Fibroblast of skin of back (primary cell): ENCODE data around the gene CLMP.
"Not testable (repeated sequence)": the region's sequence is repeated elsewhere in the genome, so short reads cannot be mapped to it uniquely, and the experiment has no call there.

ENCODE experiments used
- DNase-seq: peaks from one replicate; pipeline ENCODE4 v3.0.0-alpha.2; 2013

The CLMP gene

DNA sequence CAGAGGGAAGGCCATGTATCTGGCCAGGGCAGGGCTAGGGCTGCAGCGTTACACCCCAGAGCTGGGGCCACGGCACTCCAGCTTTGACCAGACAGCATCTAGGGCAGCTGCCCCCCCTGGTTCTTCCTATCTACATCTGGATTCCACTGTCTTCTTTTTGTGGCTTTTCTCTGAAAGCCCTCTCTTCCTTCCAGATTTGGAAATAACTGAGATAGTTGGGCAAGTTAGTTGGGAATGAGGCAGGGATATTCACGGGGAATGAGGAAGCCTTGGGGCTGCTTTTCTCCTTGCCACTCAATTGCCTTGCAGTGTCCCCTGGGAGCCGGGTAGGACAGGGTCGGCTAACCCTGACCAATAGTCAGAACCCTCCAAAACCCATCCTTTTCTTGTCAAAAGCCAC lies 26.8 kb downstream of the CLMP start:
- no peak for DNase-seq

DNA sequence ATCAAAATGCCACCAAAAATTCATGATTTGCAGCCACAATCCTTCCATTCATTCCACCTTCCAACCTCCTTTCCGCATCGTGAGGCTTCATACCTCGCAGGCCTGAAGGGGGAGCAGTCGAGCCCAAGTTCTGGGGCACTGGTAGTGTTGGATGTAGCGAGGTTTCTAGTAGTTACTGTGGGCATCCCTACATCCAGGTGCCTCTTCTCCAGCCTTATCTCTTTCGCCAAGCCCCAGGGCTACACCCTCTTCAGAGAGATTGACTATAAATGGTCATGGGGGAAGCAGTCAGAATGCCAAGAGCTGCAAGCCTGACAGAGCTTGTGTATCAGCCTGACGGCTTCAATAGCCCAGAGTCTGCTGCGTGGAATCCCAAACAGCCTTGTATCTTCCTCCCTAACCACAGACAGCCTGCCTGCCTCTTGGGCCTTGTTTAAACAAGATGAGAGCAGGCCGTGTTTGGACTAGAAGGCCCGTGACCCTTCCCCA lies 28.9 kb downstream of the CLMP start:
- DNase-seq, result peak; percentile 78

DNA sequence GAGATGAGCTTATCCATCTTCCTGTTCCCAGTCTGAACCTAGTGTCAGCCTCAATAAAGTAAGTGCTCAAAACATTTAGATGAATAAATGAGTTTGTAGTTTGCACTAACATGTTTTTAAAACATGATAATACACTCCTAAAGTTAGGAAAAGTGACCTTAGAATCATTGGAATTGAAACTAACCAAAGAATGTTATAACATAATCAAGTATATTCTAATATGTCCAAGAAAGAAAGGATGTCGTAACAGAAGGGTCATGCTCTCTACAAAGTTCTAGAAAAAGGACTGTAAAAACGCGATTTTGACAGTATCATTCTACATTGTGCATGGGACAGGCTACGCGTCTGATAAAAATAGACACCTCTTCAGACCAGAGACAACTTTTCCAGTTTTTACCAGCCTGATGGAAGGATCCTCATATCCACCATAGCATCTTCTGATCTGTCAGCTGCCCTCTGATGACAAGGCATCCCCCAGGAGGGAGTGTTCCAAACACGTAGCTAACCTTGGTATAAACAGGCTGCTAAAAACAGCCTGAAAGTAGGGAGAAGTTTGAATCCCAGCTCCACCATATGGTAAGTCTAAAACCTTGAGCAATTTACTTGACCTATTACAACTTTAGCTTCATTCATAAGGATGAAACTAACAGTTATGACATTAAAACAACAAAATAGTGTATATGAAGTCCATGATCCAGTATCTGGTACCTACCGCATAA lies 30.2 kb downstream of the CLMP start:
- DNase-seq, result no peak

DNA sequence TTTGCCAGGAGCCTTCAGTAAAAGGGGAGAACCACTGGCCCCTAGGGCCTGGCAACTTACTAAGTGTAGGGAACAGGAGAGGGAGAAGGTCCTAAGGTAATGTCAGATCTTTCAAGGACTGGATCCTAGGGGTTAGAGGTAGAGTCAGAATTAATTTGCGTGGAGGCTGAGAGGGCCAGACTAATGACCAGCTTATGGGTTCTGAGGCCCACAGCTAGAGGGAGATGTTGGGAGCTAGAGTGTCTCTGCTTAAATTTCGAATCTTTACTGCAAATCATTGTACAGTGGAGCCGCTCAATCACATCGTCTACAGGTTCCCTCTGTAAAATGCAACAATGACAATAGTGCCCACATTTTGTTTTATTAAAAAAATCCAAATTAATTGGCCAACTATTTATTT lies 31.4 kb downstream of the CLMP start:
- no peak for DNase-seq

DNA sequence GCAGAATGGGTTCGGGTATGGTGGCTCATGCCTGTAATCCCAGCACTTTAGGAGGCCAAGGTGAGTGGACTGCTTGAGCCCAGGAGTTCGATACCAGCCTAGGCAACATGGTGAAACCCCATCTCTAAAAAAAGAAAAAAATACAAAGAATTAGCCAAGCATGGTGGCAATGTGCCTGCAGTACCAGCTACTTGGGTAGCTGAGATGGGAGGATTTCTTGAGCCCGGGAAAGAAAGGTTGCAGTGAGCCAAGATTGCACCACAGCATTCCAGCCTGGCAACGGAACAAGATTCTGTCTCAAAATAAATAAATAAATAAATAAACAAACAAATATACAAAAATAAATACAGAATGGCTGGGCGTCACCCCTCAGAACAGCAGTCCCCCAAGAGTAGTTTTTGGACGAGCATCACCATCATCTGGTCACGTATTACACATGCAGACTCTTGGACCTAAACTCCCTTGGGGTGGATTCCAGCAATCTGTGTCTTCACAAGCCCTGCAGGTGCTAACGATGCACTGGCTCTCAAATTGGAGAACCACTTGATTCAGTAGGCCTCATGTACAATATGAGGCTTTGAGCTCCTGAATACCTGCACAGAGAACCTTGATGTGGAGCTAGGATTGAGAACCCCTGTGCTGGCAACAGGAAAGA lies 33.5 kb downstream of the CLMP start:
- DNase-seq, result no peak

DNA sequence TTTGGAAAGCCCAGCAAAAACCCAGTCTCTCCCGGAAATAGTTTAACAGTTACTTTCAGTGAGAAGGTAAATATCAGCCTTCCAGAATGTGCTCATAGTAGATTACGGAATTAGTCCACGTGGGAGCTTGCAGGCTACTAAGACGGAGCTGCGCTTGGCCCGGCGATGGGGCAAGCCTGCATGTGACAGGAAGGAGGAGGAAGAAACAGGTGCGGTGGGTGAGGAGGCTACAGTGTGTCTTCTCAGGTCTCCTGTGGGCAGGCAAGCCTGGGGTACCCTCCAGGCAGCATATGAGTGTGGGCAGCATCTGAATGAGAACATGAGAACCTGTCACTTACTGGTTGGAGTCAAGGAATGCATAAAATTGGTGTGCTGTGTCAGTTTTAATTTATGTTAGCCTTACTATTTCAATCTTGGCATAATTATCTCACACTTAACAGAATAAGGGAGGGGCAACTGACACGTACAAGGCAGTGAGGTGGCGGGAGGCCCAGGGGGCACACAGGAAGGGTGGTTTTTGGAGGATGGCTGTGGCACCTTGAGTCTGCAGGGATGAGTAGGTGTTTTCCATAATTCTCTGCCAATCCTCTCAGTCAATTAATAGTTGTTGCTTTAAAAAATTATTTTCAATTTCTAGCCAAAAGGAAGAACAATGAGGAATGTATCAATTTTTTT lies 35.7 kb downstream of the CLMP start:
- DNase-seq, result no peak

DNA sequence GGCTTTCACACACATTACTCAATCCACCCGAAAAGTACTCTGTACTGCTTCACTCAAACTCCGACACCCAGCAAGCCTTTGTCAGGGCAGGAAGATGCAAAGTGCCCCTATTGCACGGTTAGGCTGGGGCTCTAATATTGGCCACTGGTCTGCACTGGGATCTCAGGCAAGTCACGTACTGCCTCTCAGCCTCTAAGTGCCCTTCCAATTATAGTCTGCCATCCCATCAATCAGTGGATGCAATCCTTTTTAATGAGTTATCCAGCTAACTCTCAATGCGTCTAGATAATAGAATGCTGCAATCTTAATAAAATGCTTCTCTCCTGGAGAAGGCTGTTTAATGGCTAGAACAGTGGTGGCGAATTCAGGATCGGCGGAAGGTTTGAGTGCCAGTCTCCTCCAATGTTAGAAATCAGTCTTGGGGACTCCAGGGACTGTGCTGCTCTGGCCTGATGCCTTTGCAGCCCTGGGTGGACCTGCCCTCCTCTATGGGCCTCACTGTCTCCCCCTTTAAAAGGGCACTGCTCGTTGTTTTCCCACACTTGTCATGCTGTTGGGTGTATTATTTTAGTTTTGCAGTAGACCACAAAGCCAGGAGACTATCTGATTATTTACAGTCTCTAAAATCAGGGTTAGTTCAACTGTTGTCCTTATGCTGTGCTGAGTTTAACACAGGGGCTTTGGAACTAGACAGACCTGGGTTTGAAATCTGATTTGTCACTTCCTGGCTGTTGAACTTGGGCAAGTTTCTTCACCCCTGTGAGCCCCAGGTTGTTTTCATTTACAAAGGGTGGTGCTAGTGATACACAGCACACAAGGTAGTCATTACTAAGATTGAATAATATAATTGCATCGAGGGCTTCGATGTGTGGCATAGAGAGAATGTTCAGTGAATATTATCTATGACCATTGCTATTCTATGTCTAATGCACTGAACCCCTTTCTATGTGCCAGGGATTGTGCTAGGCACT lies 36.7 kb downstream of the CLMP start:
- DNase-seq, result no peak

DNA sequence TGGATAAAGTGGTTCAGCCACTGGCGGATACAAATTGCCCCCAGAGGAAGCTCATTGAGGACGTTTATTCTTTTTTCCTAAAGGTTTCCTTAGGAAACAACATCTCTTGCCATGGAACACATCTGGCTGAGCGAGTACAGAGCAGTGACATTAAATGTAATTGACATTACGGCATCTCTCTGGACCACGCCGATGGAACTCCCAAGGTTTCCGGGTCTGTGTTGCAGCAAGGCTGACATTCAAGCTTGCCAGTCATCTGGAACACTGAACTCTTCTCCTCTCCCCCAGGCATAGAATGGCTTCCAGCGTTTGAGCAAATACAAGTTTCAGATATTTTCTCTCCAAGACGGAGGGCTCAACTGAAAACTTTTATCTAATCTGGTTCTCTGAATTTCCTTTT lies 42.1 kb downstream of the CLMP start:
- DNase-seq, result no peak

DNA sequence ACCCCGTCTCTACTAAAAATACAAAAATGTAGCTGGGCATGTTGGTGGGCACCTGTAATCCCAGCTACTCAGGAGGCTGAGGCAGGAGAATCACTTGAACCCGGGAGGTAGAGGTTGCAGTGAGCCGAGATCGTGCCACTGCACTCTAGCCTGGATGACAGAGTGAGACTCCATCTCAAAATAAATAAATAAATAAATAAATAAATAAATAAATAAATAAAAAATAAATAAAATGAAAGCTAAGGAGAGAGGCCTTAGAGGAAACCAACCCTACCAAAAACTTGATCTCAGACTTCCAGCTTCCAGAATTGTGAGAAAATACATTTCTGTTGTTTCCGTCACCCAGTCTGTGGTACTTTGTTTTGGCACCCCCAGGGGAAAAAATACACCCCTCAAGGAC lies 42.7 kb downstream of the CLMP start:
- DNase-seq, result not testable (repeated sequence)

DNA sequence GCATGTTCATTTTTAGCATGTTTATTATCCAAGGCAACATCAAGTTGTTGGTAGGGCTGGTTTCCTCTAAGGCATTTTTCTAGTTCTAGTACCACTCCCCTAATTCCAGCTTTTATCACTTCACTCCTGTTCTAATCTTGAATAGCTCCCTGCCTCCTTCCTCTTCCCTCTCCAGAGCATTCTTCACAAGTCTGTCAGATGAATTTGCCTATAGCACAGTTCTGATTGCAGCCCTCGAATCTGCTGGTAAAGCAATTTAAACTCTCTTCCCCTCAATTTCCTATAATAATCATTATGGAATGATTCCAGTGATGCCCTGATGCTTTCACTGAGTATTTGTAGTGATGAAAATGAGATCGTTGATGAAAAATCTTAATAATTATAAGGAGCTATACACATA lies 43.3 kb downstream of the CLMP start:
- no peak for DNase-seq

DNA sequence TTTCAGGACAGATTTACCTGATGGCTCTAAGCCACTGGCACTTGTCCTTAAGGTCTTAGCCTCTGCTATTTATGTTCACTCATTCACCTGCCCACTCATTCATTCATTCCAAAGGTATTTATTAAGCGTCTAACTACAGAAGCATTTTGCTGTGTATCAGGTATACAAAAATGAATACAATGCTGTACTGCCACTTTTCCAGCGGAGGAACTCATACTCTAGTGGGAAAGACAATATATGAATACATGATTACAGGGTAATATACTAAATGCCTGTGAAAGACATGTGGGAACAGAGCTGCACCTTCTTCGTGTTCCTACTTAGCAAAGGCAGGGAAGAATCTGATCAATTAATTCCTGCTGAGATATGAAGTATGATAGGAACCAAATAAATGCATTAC lies 43.7 kb downstream of the CLMP start:
- no peak for DNase-seq

DNA sequence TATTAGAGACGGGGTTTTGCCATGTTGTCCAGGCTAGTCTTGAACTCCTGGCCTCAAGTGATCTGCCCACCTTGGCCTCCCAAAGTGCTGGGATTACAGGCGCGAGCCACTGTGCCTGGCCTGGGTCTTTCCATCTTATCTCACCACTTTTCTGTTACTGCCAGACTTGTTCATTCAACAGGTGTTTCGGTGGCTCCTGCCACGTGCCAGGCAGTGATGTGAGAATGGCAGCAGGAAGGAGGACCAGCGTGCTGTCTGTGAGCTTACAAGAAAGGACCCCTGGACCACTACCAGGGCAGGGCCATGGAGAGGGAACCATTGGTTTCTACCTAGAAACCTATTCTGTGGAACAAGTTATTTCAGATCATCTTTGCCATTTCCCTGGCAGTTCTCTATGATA lies 44.2 kb downstream of the CLMP start:
- DNase-seq, result no peak

DNA sequence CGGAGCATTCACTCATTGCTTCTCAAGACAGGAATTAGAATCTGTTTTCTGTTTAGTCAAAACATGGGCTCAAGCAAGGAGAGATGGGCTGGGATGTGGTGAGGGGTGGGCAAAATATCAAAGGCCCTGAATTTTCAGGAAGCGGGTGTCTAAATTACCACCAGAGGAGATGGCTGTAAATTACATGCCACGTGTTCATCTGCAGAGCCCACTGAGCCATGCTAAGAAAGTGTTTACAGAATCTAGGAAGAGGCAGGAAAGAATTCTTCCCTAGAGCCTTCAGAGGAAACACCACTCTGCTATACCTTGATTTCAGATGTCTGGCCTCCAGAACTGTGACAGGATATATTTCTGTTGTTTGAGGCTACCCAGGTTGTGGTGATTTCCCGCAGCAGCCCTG lies 46.1 kb downstream of the CLMP start:
- DNase-seq, result no peak

DNA sequence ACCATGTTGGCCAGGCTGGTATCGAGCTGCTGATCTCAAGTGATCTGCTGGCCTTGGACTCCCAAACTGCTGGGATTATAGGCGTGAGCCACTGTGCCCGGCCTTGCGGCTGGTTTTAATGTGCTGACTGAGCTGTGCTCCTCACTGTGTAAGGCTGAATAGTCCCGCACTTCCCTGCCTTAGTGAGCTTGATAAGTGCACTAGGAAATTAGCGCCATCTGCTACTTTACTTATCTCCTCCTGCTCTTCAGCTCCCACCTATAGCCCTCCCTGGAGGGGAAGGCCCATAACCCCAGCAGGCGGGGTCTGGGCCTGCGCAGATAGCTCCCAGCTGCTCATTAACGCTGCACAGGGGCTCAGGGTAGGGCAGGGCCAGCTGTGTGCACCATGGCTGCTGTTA lies 49.4 kb downstream of the CLMP start:
- DNase-seq, result no peak

DNA sequence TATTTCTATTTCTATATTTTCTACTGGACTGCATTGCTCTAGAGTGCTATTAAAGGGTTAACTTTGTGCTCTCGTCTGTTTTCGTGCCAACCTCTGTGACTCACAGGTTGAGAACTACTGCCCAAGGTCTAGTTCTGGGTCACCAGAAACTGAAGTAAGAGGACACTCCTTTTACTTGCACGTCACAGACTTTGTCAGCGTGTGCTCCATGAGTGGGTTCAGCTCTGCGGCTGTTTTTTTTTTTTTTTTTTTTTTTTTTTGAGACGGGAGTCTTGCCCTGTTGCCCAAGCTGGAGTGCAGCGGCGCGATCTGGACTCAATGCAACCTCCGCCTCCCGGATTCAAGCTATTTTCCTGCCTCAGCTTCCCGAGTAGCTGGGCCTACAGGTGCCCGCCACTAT lies 49.8 kb downstream of the CLMP start:
- DNase-seq, result peak; percentile 93

DNA sequence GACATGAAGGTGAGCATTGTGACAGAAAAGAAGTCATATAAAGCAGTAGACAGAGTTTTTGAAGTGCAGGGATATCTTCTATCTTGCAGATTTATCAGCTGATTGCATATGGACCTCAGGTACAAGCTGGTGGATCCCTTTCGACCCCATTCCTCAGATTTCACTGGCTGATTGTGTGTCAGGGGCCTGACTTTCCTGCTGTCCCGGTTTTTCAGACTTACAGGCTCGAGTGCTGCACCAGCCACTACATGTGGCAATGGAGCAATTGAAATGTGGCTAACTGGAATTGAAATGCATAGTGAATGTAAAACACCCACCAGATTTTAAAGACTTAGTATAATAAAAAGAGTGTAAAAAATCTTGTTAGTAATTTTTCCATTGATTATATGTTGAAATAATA lies 50.3 kb downstream of the CLMP start:
- no peak for DNase-seq

DNA sequence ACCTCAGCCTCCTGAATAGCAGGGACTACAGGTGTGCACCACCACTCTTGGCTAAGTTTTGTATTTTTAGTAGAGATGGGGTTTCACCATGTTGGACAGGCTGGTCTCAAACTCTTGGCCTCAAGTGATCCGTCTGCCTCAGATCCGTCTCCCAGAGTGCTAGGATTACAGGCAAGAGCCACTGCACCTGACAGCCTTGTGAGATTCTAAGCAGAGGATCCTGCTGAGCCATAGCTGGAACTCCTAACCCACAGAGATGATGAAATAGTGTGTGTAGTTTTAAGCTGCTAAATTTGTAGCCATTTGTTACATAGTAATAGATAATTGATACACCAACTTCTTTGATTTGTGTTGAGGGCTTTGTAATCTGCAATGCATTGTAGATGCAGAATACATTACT lies 51.1 kb downstream of the CLMP start:
- DNase-seq, result no peak

DNA sequence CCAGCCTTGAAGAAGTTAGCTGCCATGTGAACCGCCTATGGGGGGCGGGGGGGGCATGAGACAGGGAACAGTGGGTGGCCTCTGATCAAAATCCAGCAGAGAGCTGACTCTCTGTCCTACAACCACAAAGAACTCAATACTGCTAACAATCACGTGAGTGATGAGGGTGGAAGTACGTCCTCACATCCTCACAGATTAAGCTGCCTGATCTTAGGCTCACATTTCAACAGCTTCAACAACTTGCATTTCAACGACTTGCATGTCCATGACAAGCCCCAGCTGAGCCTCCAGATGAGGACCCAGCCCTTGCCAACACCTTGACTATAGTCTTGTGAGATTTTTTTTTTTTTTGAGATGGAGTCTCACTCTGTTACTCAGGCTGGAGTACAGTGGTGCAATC lies 51.6 kb downstream of the CLMP start:
- DNase-seq, result no peak

DNA sequence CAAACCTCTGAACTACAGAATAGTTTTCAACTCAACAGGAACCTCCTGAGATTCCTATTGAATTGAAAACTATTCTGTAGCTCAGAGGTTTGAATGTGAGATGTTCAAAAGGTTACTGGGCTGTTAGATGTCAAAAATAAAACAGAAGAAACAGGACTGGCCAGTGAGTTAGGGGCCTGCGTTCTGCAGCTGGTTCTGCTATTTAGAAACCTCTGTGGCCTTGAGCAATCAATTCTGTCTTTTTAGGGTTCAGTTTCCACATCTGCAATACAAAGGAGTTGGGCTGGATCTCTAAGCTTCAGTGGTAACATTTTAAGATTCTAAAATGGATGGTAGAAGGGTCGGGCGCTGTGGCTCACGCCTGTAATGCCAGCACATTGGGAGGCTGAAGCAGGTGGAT lies 55.8 kb downstream of the CLMP start:
- DNase-seq, result no peak

DNA sequence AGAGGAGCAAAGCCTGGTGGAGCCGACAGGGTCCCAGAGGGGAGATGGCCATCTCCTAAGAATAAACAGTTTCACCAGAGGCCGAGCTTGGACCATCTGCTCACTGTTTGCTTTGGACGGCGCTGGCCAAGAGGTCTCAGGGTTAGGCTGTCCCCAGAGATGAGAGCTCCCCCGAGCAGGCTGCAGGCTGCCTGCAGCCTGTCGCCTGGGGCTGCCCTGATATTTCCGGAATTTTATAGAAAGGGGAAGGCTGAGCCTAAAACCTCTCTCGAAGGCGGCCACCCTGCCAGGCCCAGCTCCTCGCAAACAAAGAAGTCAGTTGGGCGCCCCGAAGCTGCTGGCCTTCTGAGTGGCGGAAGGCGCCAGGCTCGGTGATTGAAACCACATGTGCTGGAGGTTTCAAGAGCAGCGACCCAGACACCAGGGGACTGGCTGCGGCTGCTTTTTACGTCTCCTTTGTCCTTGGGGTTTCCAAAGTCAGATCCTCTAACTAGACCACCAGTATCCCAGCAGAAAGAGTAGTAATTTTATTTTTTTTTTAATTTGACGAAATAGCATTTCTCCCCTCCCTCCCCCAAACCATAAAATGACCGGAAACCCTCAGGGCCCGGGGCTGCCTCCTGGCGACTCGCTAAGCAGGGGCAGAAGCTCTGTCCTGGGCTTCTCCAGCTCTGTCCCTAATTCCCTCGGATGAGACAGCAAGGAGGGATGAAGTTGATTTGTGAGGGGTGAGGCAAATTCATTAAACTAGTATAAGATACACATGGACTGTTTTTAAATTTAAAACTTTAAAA lies 57.4 kb downstream of the CLMP start:
- peak; percentile 94 for DNase-seq

DNA sequence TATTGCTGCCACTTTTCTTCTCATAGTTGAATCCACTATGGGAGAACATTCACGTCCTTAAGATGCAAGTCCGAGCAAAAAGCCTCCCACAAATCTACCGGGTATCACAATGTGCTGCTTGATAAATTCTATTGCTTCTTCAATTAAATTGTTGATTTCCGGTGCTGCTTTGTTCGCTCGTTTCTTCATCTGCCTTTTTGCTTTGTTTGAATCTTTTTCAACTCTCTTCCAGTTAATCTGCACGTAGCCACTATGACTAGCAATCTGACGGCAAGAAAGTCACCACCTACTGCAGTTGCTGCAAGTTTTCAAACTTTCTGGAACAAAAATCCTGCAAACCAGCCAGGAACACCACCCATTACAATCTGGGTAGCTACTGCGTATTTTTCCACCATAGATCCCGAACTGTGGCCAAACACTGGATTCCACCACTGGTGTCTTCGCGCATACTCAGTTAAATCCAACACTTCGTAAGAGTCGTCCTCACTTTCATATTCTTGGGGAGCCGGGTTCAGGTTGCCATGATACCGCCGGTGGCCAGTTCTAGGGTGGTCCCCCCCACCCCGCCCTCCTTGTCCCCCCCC lies 59.1 kb downstream of the CLMP start:
- DNase-seq, result no peak

DNA sequence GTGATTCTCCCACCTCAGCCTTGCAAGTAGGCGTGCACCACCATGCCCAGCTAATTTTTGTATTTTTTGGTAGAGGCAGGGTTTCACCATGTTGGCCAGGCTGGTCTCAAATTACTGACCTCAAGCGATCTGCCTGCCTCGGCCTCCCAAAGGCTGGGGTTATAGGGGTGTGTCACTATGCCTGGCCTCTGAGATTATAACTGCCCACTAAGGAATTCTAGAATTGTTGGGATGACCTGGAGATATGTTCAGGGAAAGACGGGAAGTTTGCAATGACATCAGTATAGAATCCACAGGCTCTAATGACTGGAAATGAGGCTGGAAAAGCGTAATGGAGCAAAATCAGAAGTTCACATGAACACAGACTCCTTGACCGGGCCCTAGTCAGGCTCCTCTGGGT lies 62.2 kb downstream of the CLMP start:
- no peak for DNase-seq
